GM19468 (cell line): ENCODE data around the gene GALNT10.

ENCODE experiments used
- ATAC-seq: cut with Tn5 transposase; IDR thresholded peaks from one replicate; pipeline ENCODE4 v1.9.1; 2021; ENCODE audit warnings: mild to moderate bottlenecking, moderate library complexity, moderate number of reproducible peaks; ENCODE audit not compliant: unreplicated experiment; ENCODE audit errors: extremely low read depth

The GALNT10 gene

DNA sequence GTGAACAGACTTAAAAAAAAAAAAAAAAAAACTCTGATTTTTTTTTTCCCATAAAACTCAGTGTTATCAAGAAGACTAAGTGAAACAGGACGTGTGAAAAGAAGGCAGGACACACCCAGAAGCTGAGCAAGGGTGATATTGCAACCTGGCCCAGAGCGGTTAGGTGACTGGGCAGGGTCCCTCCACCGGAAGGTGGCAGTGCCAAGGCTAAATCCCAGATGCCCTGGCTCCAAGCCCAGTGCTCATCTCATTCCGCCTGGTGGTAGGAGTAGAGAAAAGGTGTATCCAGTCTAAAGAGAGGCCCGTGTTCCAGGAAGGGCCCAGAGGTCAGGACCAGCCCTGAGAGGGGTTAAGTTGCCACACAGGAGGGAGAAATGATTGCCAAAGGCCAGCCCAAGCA lies 203.8 kb downstream of the GALNT10 start:
- no peak for ATAC-seq

DNA sequence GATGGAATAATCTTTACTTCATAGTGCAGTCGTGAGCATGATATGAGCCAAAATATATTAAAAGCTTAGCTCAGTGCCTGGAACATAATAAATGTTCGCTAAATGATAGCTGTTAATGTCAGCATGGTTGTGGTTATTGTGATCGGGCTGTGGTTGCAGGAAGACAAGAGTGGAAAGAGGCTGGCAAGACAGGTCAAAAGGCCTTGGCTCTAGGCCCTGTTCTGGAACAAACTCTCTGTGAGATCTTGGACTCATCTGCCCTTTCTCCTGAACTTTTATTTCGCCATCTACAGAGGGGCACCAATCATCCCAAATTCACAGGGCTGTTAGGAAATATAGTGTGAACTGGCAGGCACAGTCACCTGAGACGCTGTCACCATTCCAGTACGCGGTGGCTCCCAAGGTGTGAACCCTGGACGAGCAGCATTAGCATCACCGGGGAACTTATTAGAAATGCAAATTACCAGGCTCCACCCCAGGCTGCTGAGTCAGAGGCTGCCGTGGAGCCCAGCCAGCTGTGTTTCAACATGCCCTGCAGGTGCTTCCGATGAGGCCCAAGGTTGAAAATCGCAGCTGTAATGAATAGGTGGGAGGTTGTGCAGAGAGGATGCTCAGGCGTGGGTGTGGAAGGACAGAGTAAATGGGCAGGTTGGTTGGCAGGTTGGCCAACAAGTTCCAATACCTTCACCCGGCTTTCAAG lies 205.0 kb downstream of the GALNT10 start:
- no peak for ATAC-seq

DNA sequence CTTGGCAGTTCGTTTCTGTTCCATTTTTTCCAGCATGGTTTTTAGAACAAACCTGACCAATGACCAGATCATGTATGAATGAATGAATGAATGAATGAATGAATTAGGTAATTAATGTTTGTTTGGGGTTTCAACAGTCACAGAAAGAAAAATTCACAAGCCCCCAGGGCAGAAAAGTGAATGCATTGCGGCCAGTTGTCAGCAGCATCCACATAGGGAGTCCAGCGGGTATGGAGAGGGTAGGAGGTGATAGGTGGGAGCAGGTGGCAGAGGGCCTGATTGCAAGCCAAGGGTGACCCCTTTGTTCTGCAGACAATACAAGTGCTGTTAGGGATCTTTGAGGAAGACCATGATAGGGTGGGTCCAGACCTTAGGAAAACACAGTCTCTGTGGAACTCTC lies 205.6 kb downstream of the GALNT10 start:
- ATAC-seq, result no peak

DNA sequence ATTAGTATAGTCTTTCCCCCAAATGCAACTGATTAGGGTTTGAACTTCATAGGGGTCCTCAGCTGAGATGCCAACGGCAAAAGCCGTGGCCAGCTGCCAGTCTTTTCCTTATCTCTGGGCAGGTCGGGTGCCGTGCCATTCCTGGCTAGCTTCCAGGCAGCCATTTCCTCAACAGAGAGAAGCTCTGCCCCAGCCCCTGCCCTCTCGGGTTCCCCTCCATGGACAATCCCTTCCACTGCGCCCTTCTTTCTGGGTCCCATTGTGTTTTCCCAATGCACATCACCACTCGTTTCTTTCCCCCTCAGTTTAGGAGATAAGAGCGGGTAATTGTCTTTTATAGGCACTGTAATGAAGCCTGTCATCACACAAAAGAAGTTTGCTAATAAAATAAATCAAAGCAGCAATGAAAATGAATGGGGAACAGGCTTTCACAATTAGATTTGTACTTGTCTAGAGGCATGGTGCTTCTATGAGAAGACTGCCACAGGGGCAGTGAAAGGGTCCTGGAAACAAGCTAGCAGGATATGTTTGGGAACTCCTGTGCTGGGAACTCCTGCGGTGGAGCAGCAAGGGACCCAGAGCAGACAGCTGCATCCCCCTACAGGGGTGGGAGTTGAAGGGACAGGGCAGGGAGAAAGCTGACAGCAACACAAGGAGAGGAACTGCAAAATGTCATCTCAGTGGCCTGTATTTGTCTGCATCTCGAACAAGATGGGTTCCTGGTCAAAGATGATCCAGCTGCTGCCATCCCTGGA lies 207.3 kb downstream of the GALNT10 start:
- ATAC-seq, result no peak

DNA sequence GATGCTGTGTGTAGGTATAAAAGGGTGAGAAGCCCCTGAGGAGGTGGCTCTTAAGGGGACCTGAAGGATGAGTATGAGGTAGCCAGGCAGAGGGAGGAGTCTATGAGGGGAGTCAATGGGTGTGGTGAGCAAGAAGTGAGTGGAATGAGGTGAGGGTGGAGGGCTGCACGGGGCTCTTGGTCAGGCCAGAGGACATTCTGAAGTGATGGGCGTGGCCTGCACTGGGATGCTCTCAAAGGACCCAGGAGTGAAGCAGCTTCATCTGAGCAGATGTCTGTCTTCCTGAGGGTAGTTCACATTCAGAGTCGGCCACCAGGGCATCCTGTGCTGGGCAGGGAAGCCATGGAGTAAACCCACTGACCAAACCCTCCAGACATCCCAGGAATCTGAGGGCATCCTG lies 210.1 kb downstream of the GALNT10 start:
- no peak for ATAC-seq

DNA sequence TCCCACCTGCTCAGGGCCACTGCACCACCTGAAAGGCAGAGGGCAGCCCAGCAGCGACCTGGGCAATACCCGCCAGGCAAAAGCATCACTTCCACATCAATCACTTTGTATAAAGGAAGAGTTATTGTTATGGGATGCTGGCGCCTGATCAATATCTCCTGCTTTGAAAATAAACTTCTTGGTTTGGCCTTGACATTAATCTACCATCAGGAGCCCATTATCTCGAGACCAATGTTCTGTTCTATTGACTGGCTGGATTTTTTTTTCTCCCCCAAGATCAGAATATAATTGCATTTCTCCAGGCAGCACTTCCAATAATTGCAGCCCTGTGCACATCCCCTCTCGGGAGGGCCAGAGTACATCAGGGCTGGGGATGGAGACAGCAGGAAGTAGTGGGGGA lies 210.8 kb downstream of the GALNT10 start:
- no peak for ATAC-seq

DNA sequence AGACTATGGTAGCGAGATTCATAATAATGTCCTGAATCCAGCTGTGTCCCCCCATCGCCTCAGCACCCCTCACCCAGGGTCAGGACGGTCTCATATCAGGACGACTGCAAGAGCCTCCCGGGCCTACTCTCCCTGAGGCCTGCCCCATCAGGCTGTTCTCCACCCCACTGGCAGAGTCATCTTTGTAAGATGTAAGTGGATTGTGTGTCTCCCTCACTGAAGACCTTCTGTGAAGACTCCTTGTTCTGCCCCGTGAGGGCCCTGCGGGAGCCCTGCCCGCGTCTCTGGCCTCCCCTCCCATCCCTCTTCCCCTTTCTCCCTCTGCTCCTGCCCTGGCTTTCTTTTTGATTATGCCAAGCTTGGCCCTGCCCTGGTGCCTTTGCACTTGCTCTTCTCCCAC lies 211.4 kb downstream of the GALNT10 start:
- ATAC-seq, result no peak

DNA sequence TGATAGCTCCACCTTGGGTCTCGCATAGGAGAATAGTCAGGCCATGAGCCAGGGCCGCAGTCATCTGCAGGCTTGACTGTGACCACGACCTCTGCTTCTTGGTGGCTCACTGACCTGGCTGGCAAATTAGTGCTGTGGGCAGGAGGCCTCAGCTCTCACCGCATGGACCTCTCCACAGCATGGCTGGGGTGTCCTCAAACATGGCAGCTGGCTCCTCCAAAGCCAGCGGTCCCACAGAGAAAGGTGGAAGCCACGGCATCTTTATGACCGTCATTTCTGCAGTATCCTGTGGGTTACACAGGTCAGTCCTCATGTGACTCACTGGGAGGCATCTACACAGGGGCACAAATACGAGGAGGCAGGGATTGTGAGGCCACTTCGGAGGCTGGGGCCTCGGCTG lies 212.1 kb downstream of the GALNT10 start:
- no peak for ATAC-seq

DNA sequence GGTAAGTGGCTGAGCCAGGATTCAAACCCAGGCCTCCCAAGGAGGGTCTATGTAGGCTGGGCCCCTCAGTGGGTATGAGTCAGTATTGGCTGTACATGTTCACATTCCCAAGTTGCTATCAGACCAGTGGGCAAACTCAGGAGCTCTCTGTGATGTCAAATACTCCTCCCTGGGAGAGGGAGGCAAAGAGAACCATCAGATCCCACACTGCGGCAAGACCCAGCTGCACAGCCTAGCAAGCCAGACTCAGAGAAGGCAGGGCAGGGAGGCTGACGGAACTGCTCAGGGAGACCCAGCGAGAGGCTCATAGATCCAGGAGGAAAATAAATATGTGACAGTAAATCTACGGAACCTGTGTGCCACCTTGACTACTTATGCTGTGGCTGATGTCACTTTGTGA lies 212.7 kb downstream of the GALNT10 start:
- ATAC-seq, result no peak

DNA sequence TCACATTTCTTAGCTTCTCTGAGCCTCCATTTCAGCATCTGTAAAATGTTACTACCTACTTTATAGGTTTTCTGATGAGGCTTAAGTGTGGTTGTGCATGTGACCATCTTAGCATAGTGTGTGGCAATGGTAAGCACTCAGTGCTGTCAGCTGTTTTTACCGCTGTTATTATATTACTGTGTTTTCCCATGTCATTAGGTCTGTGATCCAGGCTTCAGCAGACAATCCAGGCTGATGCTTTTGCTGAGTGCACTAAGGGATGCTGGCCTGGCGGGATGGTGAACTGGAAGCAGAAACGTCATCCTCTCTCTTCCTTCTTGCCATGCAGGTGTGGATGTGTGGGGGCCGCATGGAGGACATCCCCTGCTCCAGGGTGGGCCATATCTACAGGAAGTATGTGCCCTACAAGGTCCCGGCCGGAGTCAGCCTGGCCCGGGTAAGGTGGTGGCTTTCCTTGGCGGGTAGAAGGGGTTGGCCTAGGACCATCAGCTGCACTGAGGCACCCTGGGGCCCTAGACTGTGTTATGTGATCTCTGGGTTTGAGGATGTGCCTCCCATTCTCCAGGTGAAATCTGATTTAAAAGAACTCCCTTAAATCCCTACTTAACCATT lies 213.3 kb downstream of the GALNT10 start:
- no peak for ATAC-seq

DNA sequence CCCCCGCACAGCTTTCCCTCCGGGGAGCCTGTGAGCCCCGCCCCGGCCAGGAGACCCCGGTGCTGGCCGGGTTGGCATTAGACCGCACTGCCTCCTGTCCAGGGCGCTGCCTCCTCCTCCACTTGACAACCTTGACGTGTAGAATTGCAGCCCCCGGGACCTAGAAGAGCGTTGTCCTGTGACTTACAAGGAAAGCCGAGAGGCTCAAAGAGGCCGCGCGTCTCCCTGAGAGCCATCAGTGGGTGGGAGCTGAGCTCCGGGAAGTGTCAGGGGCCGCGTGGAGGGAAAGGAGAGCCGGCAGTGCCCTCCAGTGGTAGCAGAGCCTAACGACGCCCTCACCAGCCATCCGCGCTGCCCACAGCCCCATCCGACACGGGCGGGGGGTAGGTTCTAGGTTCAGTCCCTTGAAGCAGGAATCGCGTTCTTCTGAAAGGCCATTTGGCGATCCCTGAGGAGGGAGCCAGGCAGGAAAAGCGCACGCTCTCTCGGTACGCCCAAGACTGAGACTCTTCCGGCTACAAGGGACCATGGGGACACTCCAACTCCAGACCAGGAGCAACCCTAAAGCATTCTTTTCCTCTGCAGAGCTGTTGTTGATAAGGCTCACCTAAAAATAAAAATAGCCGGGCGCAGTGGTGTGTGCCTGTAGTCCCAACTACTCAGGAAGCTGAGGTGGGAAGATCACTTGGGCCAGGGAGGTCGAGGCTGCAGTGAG lies 214.7 kb downstream of the GALNT10 start:
- ATAC-seq, result peak; percentile 93

DNA sequence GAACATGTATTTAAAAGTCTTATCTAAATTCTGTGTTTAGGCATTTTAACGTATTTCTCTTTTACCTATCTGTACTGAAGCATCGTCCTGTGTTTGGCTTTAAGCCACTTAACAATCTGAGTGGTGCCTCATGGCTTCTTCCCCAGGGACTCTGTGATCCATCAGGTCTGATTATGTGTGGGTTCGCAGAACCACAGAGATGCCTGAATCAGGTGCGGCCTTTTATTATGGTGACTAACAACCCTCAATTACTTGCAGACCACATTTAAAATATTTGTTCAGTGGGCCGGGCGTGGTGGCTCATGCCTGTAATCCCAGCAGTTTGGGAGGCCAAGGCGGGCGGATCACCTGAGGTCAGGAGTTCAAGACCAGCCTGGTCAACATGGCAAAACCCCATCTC lies 215.7 kb downstream of the GALNT10 start:
- no peak for ATAC-seq

DNA sequence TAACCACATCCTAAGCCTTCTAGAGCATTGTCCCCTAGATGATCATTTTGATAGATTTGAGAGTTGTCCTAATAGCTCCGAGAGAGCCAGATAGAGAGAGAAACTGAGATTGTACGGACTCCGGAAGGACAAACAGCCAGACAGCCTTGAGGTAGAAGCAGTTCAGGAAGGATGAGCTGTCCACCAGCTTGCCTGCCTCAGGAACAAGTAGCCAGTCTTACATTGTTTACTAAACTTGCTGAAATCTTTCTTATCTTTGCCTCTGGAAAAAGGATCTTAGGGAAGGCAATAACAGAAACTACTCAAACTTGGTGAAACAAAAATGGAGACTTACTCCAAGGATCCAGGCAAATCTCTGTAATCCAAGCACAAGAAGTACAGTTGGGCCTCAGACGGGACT lies 216.3 kb downstream of the GALNT10 start:
- no peak for ATAC-seq

DNA sequence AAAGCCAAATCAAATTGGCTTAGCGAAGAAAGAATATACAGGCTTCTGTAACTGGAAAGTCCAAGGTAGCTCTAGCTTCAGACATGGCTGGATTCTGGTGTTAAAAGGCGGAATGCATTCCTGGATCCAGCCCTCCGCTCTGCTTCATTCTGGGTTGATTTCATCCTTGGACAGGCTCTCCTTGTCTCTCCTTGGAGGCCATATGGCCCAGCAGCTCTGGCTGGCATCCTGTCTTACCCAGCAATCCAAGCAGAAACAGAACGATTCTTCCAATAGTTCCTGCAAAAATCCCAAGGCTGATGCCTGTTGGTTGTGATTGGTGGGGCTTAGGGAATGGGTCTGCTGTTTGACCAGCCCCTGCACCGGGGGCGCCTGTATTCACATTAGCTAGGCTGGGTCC lies 218.3 kb downstream of the GALNT10 start:
- ATAC-seq, result no peak

DNA sequence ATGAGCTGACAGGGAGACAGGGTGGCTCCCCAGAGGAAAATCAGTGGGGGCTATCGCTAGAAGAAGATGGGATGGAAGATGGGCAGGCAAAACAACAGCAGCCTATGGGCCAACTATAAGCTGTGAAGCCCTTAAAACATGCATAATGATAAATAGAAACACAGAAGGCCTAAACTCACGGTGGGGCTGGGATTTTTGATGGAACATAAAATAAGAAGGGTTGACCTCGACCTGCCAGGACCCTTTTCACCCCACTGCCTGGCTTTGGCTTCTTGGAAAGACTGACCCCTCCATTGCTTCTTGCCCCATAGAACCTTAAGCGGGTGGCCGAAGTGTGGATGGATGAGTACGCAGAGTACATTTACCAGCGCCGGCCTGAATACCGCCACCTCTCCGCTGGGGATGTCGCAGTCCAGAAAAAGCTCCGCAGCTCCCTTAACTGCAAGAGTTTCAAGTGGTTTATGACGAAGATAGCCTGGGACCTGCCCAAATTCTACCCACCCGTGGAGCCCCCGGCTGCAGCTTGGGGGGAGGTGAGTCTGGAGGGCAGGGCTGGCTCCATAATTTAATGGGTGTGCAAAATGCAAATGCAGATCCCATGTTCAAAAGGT lies 218.8 kb downstream of the GALNT10 start:
- no peak for ATAC-seq

DNA sequence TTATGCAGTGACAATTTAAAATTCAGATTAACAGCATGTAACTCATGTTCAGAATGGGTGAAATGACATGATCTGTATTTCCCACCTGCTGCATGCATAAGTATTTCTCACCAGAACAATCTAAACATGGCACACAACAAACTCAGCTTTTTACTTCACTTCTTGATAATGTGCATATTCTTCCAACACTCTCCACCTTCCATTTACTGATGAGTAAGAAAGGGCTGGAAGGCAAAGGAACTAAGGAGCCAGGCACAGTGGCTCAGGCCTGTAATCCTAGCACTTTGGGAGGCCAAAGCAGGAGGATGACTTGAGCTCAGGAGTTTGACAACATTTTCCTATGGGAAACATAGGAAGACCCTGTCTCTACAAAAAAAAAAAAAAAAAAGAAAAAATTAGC lies 219.5 kb downstream of the GALNT10 start:
- ATAC-seq, result no peak

DNA sequence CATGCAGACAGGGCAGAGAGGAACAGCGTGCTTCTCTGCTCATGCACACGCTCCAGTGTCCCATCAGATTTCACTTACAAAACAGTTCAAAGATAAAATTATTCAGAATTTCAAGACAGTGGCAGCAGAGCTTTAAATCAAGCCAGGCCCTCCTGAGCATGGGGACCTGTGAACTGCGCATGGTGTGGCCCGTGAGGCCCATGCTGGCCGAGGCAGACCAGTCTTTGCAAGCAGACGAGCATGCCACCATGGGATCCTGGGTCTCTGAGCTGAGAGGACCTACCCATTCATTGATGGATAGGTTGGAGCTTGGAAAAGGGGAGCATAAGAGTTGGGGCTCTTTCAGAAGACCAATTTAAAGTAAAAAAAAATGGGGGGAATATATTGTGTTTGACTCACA lies 220.3 kb downstream of the GALNT10 start:
- ATAC-seq, result no peak

DNA sequence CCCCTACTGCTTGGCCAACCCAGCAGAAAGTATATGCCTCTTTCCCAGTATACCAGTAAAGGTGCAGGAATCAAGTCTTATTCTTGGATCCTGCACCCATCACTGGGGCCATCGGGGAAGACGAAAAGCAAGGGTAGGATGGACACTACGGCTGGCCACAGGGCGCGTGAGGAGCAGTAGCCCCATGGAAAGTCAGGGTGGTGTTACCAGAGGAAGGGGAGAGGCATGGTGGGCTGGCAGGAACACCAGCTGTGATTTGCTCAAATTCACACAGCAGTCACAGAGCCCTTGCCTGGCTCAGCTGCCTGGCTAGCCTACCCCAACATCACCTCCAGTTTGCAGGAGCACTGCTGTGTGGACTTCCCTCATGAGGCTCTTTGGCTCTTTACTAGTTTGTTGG lies 220.8 kb downstream of the GALNT10 start:
- ATAC-seq, result no peak

DNA sequence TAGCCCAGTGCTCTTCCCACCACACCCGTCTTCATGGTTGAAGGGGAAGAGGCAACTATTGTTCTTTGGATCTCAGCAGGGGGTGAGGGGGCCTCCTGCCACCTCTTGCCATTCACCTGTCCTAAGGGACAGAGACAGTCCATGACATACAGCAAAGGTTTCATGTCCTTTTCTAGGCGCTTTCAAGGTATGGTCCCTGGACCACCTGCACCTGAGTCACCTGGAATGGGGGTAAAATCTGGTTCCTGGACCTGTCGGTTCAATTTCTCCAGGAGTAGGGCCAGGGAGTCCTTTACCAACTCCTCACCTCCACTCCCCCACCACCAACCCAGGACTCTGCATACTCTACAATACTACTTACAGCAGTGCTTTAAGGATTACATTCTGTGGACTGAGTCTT lies 221.8 kb downstream of the GALNT10 start:
- no peak for ATAC-seq

DNA sequence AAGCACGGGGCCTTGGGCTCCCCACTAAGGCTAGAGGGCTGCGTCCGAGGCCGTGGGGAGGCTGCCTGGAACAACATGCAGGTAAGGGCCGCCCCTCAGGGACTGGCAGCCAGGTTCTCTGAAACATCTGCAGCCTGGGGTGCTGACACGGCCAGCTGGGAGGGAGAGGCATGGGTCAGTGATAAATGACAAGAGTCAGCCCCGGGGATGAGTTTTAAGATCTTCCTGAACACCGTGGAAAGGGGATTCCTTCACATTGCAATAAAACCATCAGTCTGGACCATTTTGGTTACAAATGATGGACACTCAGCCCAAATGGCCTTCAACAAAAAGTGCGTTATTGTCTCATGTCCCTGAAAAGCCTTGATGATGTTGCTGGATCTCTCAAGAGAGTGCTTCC lies 222.4 kb downstream of the GALNT10 start:
- no peak for ATAC-seq

DNA sequence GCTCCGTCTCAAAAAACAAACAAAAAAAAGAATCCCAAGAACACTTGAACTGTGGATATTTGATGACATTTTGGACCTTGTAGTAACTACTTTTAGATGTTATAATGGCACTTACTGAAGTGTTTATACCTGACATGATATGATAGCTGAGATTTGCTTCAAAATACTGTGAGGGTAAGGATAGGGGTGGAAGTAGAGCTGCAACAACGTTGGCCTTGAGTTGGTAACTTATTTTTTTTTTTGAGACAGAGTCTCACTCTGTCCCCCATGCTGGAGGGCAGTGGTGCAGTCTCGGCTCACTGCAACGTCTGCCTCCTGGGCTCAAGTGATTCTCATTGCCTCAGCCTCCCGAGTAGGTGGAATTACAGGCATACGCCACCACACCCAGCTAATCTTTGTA lies 224.6 kb downstream of the GALNT10 start:
- ATAC-seq, result no peak
